Skeletal muscle satellite cell (primary cell): Measurements from ENCODE around the gene CHCHD3.
"Not testable (repeated sequence)": the region's sequence is repeated elsewhere in the genome, so short reads cannot be mapped to it uniquely, and the experiment has no call there.

Experiments used
- H3K27me3 ChIP-seq: 2 replicates; pipeline ENCODE4 v1.7.0; 2013; ENCODE audit warnings: low read length; ENCODE audit not compliant: control insufficient read depth, insufficient read depth
- H3K36me3 ChIP-seq: 2 replicates; pipeline ENCODE4 v1.7.0; 2013; ENCODE audit warnings: mild to moderate bottlenecking, control low read depth, low read length; ENCODE audit not compliant: insufficient read depth
- H3K4me1 ChIP-seq: 2 replicates; pipeline ENCODE4 v1.7.0; 2013; ENCODE audit warnings: low read length; ENCODE audit not compliant: control insufficient read depth, insufficient read depth
- H3K4me2 ChIP-seq: 2 replicates; pipeline ENCODE4 v1.7.0; 2013; ENCODE audit warnings: mild to moderate bottlenecking, low read length
- H3K4me3 ChIP-seq: 2 replicates; pipeline ENCODE4 v1.7.0; 2013; ENCODE audit warnings: low read length
- H3K9ac ChIP-seq: 2 replicates; pipeline ENCODE4 v1.7.0; 2013; ENCODE audit warnings: mild to moderate bottlenecking, low read depth, low read length, moderate library complexity
- H3K9me3 ChIP-seq: replicated peaks from 2 replicates; pipeline ENCODE4 v1.7.0; 2013; ENCODE audit warnings: mild to moderate bottlenecking, control low read depth, low read length

The CHCHD3 gene

DNA sequence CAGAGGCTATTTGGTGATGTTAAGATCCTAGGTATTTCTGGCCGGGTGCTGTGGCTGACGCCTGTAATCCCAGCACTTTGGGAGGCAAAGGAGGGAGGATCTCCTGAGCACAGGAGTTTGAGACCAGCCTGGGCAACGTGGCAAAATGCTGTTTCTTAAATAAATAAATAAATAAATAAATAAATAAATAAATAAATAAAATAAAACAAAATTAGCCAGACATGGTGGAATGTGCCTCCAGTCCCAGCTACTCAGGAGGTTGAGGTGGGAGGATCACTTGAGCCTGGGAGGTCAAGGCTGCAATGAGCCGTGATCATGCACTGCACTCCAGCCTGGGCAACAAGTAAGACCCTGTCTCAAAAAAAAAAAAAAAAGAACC is 114.4 kb downstream of the CHCHD3 start:
- not testable (repeated sequence) for H3K4me1 ChIP-seq, H3K27me3 ChIP-seq, H3K9ac ChIP-seq, H3K9me3 ChIP-seq, H3K4me3 ChIP-seq, H3K36me3 ChIP-seq, H3K4me2 ChIP-seq

DNA sequence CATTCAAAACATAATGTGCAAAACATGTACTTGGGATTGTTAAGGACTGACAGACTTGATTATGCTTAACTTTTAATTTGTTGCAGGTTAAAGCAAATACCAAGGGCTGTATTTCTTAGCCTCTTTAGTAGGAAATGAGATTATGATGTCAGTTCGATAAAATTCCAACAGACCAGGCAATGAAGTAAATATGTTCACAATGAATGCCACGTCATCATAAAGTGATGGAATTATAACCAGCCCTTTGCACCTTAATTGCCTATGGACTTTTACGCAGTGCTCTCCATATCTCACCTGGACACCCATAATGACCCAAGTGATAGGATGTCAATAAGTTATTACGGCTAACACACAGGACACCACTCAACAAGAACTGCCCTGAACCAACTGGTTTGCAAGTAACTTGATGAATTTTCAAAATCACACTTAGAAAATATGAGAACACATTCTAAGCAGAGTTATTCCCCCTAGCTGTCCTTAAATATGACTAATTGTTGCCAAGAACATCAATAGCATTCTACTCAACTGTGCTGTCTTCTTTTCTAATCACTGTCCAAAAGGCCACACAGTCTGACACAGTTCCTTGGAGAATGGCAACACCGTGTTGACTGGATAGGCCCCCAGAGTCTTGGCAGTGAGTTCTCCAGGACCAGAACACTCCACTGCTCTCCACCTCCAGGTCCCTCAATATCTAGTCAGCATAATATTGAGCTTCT is 115.0 kb downstream of the CHCHD3 start:
- Histone ChIP-seq H3K4me1 (peaks cover 7% of the 10 kb centered on the region), H3K4me3 (no peak overlapping the region), H3K36me3 (no peaks in the 10 kb centered on the region), H3K9me3 (no peaks in the 10 kb centered on the region), H3K4me2 (no peak overlapping the region), H3K27me3 (no peaks in the 10 kb centered on the region), H3K9ac (no peak overlapping the region)

DNA sequence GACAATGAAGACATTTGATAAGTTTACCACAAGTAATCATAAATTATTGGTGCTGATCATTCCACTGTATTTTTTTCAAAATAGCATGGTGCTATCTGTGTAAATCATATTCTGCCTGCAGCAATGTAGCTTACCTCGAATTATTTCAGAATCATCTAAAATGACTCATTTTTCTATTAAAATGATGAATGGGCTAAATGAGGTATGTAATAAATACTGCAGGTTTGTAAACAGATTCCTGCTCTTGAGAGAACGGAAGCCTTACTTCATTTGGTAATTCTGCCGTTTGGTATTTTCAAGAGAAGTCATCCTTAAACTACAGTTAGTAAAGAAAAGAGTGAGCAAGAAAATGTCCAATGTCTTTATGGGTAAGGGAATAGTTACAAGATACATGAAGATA is 115.9 kb downstream of the CHCHD3 start:
- H3K4me1 ChIP-seq: peaks cover 7% of the 10 kb centered on the region
- no peak overlapping the region for H3K4me2 ChIP-seq
- no peak overlapping the region for H3K4me3 ChIP-seq
- H3K27me3 ChIP-seq: no peaks in the 10 kb centered on the region
- H3K9ac ChIP-seq: no peak overlapping the region
- no peaks in the 10 kb centered on the region for H3K9me3 ChIP-seq
- H3K36me3 ChIP-seq: no peaks in the 10 kb centered on the region

GRCh38 chr7:132964876-132965275 is 117.0 kb downstream of the CHCHD3 start:
- no peaks in the 10 kb centered on the region for H3K9me3 ChIP-seq
- H3K4me2 ChIP-seq: no peak overlapping the region
- no peak overlapping the region for H3K4me3 ChIP-seq
- no peaks in the 10 kb centered on the region for H3K36me3 ChIP-seq
- peaks cover 7% of the 10 kb centered on the region for H3K4me1 ChIP-seq
- H3K9ac ChIP-seq: no peak overlapping the region
- no peaks in the 10 kb centered on the region for H3K27me3 ChIP-seq

- H3K27me3 ChIP-seq: no peaks in the 10 kb centered on the region
- H3K4me2 ChIP-seq: no peak overlapping the region
- no peaks in the 10 kb centered on the region for H3K9me3 ChIP-seq
- no peak overlapping the region for H3K9ac ChIP-seq
- no peaks in the 10 kb centered on the region for H3K36me3 ChIP-seq
- no peaks in the 10 kb centered on the region for H3K4me1 ChIP-seq
- no peak overlapping the region for H3K4me3 ChIP-seq
Observed at GRCh38 chr7:132959891-132960290, 122.0 kb downstream of the CHCHD3 start.

DNA sequence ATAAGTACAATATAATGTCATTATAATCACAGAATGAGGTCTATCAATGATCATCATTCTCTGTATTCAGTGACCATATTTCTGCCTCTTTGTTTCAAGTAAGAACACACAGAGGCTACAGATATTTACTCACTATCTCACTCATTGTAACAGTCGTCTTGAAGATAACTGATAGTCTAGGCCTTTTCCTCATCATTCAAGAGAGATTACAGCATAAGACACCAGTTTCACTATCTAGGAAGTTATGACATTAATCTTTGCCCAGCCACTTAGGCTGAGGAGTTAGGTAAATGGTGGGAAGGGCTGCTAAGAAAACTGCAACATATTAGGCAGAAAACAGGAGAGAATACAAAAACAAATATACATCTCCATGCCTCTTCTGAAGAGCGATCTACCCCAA is 125.3 kb downstream of the CHCHD3 start:
- Histone ChIP-seq H3K27me3 (no peaks in the 10 kb centered on the region), H3K4me1 (no peaks in the 10 kb centered on the region), H3K9ac (no peak overlapping the region), H3K36me3 (no peaks in the 10 kb centered on the region), H3K4me2 (no peak overlapping the region), H3K4me3 (no peak overlapping the region), H3K9me3 (no peaks in the 10 kb centered on the region)

DNA sequence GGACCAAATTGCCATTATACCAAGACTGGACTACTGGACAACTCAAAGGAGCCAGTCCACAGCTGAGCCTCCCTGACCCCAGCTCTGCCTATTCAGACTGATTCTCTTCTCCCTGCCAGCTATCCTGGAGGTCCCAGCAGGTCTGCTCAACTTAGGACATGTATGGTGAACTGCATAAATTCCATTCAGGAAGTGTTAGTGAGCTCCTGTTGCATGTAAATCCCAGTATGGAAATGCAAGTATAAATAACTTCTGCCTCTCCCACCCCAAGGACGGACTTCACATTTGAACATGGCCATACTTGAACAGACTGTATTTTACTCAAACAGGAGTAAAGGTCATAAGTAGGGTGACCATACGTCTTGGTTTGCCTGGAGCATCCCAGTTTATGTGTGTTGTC is 128.4 kb downstream of the CHCHD3 start:
- Histone ChIP-seq H3K4me3 (no peak overlapping the region), H3K4me2 (no peak overlapping the region), H3K27me3 (no peaks in the 10 kb centered on the region), H3K9me3 (no peaks in the 10 kb centered on the region), H3K36me3 (no peaks in the 10 kb centered on the region), H3K9ac (no peak overlapping the region), H3K4me1 (no peaks in the 10 kb centered on the region)

DNA sequence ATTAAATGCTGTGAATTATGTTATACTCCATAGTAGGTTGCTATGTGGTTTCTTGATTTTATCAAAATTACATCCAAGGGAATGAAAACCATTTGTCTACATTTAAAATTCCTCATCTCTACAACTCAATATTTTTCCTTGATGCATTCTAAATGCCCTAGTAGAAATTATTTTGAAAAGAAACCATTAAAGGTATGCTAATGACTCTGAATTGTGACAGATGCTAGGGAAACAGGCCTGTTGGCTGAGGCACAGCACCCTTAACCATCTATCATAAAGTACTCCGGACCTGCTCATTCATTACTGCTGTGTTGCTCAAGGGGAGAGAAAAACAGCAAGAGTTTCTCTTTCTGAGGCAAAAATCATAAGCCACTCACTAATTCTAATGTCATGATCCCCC is 131.2 kb downstream of the CHCHD3 start:
- Histone ChIP-seq H3K4me2 (no peak overlapping the region), H3K4me1 (no peaks in the 10 kb centered on the region), H3K36me3 (no peaks in the 10 kb centered on the region), H3K27me3 (no peaks in the 10 kb centered on the region), H3K4me3 (no peak overlapping the region), H3K9ac (no peak overlapping the region), H3K9me3 (no peaks in the 10 kb centered on the region)

- Histone ChIP-seq H3K4me3 (no peak overlapping the region), H3K9ac (no peak overlapping the region), H3K9me3 (no peaks in the 10 kb centered on the region)
Observed at GRCh38 chr7:132947011-132947410, 134.9 kb downstream of the CHCHD3 start.

GRCh38 chr7:132944774-132945173 is 137.1 kb downstream of the CHCHD3 start:
- no peaks in the 10 kb centered on the region for H3K9me3 ChIP-seq
- H3K4me1 ChIP-seq: no peaks in the 10 kb centered on the region
- H3K4me2 ChIP-seq: no peak overlapping the region
- H3K27me3 ChIP-seq: no peaks in the 10 kb centered on the region
- H3K9ac ChIP-seq: no peak overlapping the region
- no peak overlapping the region for H3K4me3 ChIP-seq
- no peaks in the 10 kb centered on the region for H3K36me3 ChIP-seq

More at GRCh38 chr7:132947011-132947410, 134.9 kb downstream of the CHCHD3 start:
- Histone ChIP-seq H3K4me1 (no peaks in the 10 kb centered on the region), H3K36me3 (no peaks in the 10 kb centered on the region), H3K27me3 (no peaks in the 10 kb centered on the region), H3K4me2 (no peak overlapping the region)

DNA sequence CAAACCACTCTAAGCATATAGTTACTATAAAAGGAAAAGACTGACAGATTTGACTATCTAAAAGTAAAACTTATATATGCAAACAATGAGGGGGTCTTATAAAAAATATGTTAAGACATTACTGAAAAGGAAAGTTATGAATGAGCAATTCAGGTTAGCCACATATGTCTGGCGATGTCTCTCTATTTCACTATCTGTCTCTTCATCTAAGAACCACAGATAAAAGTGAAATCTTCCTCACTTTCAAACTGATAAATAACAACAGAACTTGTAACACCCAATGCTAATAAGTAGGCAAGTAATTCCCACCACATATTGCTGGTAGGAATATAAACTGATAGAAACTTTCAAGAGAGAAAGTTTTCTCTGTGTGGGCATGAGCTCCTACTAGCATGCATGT is 138.2 kb downstream of the CHCHD3 start:
- no peaks in the 10 kb centered on the region for H3K9me3 ChIP-seq

GRCh38 chr7:132942701-132943100 is 139.2 kb downstream of the CHCHD3 start:
- H3K27me3 ChIP-seq: no peaks in the 10 kb centered on the region
- no peaks in the 10 kb centered on the region for H3K9me3 ChIP-seq
- H3K4me2 ChIP-seq: no peak overlapping the region
- no peak overlapping the region for H3K9ac ChIP-seq
- H3K4me3 ChIP-seq: no peak overlapping the region
- H3K36me3 ChIP-seq: no peaks in the 10 kb centered on the region
- H3K4me1 ChIP-seq: no peaks in the 10 kb centered on the region

More for the DNA sequence above, 138.2 kb downstream of the CHCHD3 start:
- no peak overlapping the region for H3K9ac ChIP-seq
- H3K4me1 ChIP-seq: no peaks in the 10 kb centered on the region
- no peak overlapping the region for H3K4me3 ChIP-seq
- H3K36me3 ChIP-seq: no peaks in the 10 kb centered on the region
- H3K4me2 ChIP-seq: no peak overlapping the region
- no peaks in the 10 kb centered on the region for H3K27me3 ChIP-seq
